ENCODE measurements around the gene PLCB2. TPM values are rescaled to one million over a fixed set of nuclear protein-coding genes. Genes with fewer than 3 reads are reported as not detected.

Gene PLCB2
- total and polyA plus RNA-seq, 2 experiments from 2014 or later: 9.5 to 13.8 TPM

- TF ChIP-seq CTCF (conservative IDR thresholded peaks at IDR 0.05; ENCODE audit: low read depth in 2 of 2) (peak; percentile 68 to 90), EZH2 (IDR thresholded peaks at IDR 0.05; ENCODE audit: low read depth, unreplicated experiment) (no peak)
- no peak overlapping the region for H3K4me3 ChIP-seq
- peak overlapping the region; percentile 12; the same call in 1 of the 2 replicates for H3K4me2 ChIP-seq
- ATAC-seq (peak; percentile 56), DNase-seq (ENCODE audit: low spot score) (peak; percentile 89)
- no peaks in the 10 kb centered on the region for H3F3A ChIP-seq (replicated peaks; ENCODE audit: low read depth)
- H4K20me1 ChIP-seq (replicated peaks; ENCODE audit: insufficient read depth): no peaks in the 10 kb centered on the region
- peak overlapping the region; percentile 76; the same call in 1 of the 2 replicates for H2AFZ ChIP-seq
- H3K27ac ChIP-seq (ENCODE audit: low read depth): no peak overlapping the region
- H3K4me1 Mint-ChIP-seq: peaks cover 29% of the 10 kb centered on the region
- H3K4me1 ChIP-seq (ENCODE audit: insufficient read depth): no peaks in the 10 kb centered on the region; the same call in 1 of the 2 replicates
- no peaks in the 10 kb centered on the region for H3K27me3 ChIP-seq (ENCODE audit: insufficient read depth)
- H3K36me3 ChIP-seq (ENCODE audit: insufficient read depth): no peaks in the 10 kb centered on the region
- peaks cover 9% of the 10 kb centered on the region for H3K27me3 Mint-ChIP-seq (ENCODE audit: insufficient read depth, low read depth, poor library complexity)
- no peaks in the 10 kb centered on the region for H3K79me2 ChIP-seq (replicated peaks; ENCODE audit: insufficient read depth)
- no peak overlapping the region for H3K27ac Mint-ChIP-seq
- no peaks in the 10 kb centered on the region for H3K9me3 Mint-ChIP-seq
- no peaks in the 10 kb centered on the region; the same call in 2 of the 3 replicates for H3K36me3 Mint-ChIP-seq (ENCODE audit: low read depth)
- H3K9me2 ChIP-seq (ENCODE audit: insufficient read depth): no peaks in the 10 kb centered on the region
- no peak overlapping the region for H3K4me3 Mint-ChIP-seq
These were observed 36.9 kb upstream of the PLCB2 start for GRCh38 chr15:40344631-40345120.

- Histone ChIP-seq H3K4me3 (no peak overlapping the region), H3K4me1 (ENCODE audit: insufficient read depth) (no peaks in the 10 kb centered on the region; the same call in 1 of the 2 replicates), H3F3A (replicated peaks; ENCODE audit: low read depth) (no peaks in the 10 kb centered on the region), H3K9me2 (ENCODE audit: insufficient read depth) (no peaks in the 10 kb centered on the region), H3K27ac (ENCODE audit: low read depth) (no peak overlapping the region), H3K27me3 (ENCODE audit: insufficient read depth) (no peaks in the 10 kb centered on the region), H2AFZ (no peak overlapping the region), H4K20me1 (replicated peaks; ENCODE audit: insufficient read depth) (no peaks in the 10 kb centered on the region), H3K36me3 (ENCODE audit: insufficient read depth) (no peaks in the 10 kb centered on the region), H3K79me2 (replicated peaks; ENCODE audit: insufficient read depth) (no peaks in the 10 kb centered on the region), H3K4me2 (no peak overlapping the region)
- H3K27me3 Mint-ChIP-seq (ENCODE audit: insufficient read depth, low read depth, poor library complexity): peaks cover 9% of the 10 kb centered on the region
- no peak for DNase-seq (ENCODE audit: low spot score)
- H3K4me3 Mint-ChIP-seq: no peak overlapping the region
- ATAC-seq: no peak
- TF ChIP-seq, protein P1, sequence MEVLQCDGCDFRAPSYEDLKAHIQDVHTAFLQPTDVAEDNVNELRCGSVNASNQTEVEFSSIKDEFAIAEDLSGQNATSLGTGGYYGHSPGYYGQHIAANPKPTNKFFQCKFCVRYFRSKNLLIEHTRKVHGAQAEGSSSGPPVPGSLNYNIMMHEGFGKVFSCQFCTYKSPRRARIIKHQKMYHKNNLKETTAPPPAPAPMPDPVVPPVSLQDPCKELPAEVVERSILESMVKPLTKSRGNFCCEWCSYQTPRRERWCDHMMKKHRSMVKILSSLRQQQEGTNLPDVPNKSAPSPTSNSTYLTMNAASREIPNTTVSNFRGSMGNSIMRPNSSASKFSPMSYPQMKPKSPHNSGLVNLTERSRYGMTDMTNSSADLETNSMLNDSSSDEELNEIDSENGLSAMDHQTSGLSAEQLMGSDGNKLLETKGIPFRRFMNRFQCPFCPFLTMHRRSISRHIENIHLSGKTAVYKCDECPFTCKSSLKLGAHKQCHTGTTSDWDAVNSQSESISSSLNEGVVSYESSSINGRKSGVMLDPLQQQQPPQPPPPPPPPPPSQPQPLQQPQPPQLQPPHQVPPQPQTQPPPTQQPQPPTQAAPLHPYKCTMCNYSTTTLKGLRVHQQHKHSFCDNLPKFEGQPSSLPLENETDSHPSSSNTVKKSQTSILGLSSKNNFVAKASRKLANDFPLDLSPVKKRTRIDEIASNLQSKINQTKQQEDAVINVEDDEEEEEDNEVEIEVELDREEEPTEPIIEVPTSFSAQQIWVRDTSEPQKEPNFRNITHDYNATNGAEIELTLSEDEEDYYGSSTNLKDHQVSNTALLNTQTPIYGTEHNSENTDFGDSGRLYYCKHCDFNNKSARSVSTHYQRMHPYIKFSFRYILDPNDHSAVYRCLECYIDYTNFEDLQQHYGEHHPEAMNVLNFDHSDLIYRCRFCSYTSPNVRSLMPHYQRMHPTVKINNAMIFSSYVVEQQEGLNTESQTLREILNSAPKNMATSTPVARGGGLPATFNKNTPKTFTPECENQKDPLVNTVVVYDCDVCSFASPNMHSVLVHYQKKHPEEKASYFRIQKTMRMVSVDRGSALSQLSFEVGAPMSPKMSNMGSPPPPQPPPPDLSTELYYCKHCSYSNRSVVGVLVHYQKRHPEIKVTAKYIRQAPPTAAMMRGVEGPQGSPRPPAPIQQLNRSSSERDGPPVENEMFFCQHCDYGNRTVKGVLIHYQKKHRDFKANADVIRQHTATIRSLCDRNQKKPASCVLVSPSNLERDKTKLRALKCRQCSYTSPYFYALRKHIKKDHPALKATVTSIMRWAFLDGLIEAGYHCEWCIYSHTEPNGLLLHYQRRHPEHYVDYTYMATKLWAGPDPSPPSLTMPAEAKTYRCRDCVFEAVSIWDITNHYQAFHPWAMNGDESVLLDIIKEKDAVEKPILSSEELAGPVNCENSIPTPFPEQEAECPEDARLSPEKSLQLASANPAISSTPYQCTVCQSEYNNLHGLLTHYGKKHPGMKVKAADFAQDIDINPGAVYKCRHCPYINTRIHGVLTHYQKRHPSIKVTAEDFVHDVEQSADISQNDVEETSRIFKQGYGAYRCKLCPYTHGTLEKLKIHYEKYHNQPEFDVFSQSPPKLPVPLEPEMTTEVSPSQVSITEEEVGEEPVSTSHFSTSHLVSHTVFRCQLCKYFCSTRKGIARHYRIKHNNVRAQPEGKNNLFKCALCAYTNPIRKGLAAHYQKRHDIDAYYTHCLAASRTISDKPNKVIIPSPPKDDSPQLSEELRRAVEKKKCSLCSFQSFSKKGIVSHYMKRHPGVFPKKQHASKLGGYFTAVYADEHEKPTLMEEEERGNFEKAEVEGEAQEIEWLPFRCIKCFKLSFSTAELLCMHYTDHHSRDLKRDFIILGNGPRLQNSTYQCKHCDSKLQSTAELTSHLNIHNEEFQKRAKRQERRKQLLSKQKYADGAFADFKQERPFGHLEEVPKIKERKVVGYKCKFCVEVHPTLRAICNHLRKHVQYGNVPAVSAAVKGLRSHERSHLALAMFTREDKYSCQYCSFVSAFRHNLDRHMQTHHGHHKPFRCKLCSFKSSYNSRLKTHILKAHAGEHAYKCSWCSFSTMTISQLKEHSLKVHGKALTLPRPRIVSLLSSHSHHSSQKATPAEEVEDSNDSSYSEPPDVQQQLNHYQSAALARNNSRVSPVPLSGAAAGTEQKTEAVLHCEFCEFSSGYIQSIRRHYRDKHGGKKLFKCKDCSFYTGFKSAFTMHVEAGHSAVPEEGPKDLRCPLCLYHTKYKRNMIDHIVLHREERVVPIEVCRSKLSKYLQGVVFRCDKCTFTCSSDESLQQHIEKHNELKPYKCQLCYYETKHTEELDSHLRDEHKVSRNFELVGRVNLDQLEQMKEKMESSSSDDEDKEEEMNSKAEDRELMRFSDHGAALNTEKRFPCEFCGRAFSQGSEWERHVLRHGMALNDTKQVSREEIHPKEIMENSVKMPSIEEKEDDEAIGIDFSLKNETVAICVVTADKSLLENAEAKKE (CRISPR knock-in tag; IDR thresholded peaks at IDR 0.05): no peak
- TF ChIP-seq ZNF331 (CRISPR knock-in tag; IDR thresholded peaks at IDR 0.05; ENCODE audit: low read depth): no peak
- TF ChIP-seq POLR2AphosphoS5 (IDR thresholded peaks at IDR 0.05; ENCODE audit: low read depth): no peak
- TF ChIP-seq CTCF (conservative IDR thresholded peaks at IDR 0.05; ENCODE audit: low read depth in 2 of 2): no peak
- no peak for TF ChIP-seq EZH2 (IDR thresholded peaks at IDR 0.05; ENCODE audit: low read depth, unreplicated experiment)
- no peak for TF ChIP-seq ZNF114 (CRISPR knock-in tag; IDR thresholded peaks at IDR 0.05)
- no peak for TF ChIP-seq STAT1 (IDR thresholded peaks at IDR 0.05; ENCODE audit: unreplicated experiment)
- no peak overlapping the region for H3K27ac Mint-ChIP-seq
- H3K36me3 Mint-ChIP-seq (ENCODE audit: low read depth): no peaks in the 10 kb centered on the region; the same call in 2 of the 3 replicates
- H3K4me1 Mint-ChIP-seq: peaks cover 29% of the 10 kb centered on the region
- H3K9me3 Mint-ChIP-seq: no peaks in the 10 kb centered on the region
These were observed 36.5 kb upstream of the PLCB2 start for GRCh38 chr15:40344217-40344616.

Data from GM23338 (cell line).